HEK293 (cell line): ENCODE data around the gene TMEM179.
A peak's percentile ranks its signal among the peaks of the same experiment; 100 is the strongest.

Experiments used
- CTCF ChIA-PET: fragments of 350-600 bp; formaldehyde crosslinking; extraction: SDS; loops from one replicate; lab custom pipeline; 2021; ENCODE audit warnings: antibody characterized with exemption; lab: Yijun Ruan, JAX
- POLR2A ChIA-PET: fragments of 300-600 bp; formaldehyde crosslinking; extraction: SDS; loops from one replicate; lab custom pipeline; 2020; ENCODE audit warnings: antibody characterized with exemption, inconsistent platforms; lab: Yijun Ruan, JAX
- H3K27ac ChIP-seq: fragments of 200-500 bp; sonication (Bioruptor generic); 2 replicates; pipeline ENCODE4 v1.5.1; 2014; ENCODE audit warnings: low read depth, low read length, control low read depth, inconsistent platforms; ENCODE audit errors: extremely low read depth
- H3K36me3 ChIP-seq, 2 experiments: fragments of 200-500 bp in 1 of 2; sonication (Bioruptor generic) in 1 of 2; 1 replicate in 1 of 2; 2 replicates in 1 of 2; pipeline ENCODE4 v1.5.1; 2014 to 2017; ENCODE audit warnings: inconsistent platforms in 2 of 2, low read length in 2 of 2; ENCODE audit not compliant: control insufficient read depth in 2 of 2, insufficient read depth in 1 of 2
- H3K4me1 ChIP-seq: fragments of 200-500 bp; sonication (Bioruptor generic); 2 replicates; pipeline ENCODE4 v1.5.1; 2014; ENCODE audit warnings: mild to moderate bottlenecking, low read length, inconsistent platforms; ENCODE audit not compliant: control insufficient read depth, insufficient read depth
- H3K4me3 ChIP-seq: 2 replicates; pipeline ENCODE4 v1.5.1; 2011; ENCODE audit warnings: low read depth, mild to moderate bottlenecking, control low read depth, low read length, moderate library complexity
- H3K9me3 ChIP-seq: fragments of 200-500 bp; sonication (Bioruptor generic); 2 replicates; pipeline ENCODE4 v1.5.1; 2014; ENCODE audit warnings: low read depth, low read length, inconsistent platforms; ENCODE audit not compliant: control insufficient read depth, insufficient read depth
- GLIS1 ChIP-seq: fragments of 450-650 bp; formaldehyde crosslinking; IDR thresholded peaks from 2 replicates; pipeline ENCODE4 v1.5.1; 2016; ENCODE audit warnings: missing biosample characterization, missing genetic modification characterization
- KLF16 ChIP-seq: fragments of 450-650 bp; formaldehyde crosslinking; IDR thresholded peaks from 2 replicates; pipeline ENCODE4 v1.5.1; 2017; ENCODE audit warnings: missing biosample characterization, missing genetic modification characterization
- ZBTB10 ChIP-seq: fragments of 450-650 bp; formaldehyde crosslinking; IDR thresholded peaks from 2 replicates; pipeline ENCODE4 v1.5.1; 2016; ENCODE audit warnings: missing biosample characterization, missing genetic modification characterization
- ZBTB48 ChIP-seq: fragments of 450-650 bp; formaldehyde crosslinking; IDR thresholded peaks from 2 replicates; pipeline ENCODE4 v1.5.1; 2016; ENCODE audit warnings: missing biosample characterization, missing genetic modification characterization
- ZNF112 ChIP-seq: fragments of 450-650 bp; formaldehyde crosslinking; IDR thresholded peaks from 2 replicates; pipeline ENCODE4 v1.5.0; 2017; ENCODE audit warnings: missing biosample characterization, missing genetic modification characterization
- ZNF169 ChIP-seq: fragments of 450-650 bp; formaldehyde crosslinking; IDR thresholded peaks from 2 replicates; pipeline ENCODE4 v1.5.1; 2016; ENCODE audit warnings: missing biosample characterization, missing genetic modification characterization
- ZNF202 ChIP-seq: fragments of 450-650 bp; formaldehyde crosslinking; IDR thresholded peaks from 2 replicates; pipeline ENCODE4 v1.5.1; 2016; ENCODE audit warnings: missing biosample characterization, missing genetic modification characterization, borderline replicate concordance
- ZNF280C ChIP-seq: fragments of 450-650 bp; formaldehyde crosslinking; IDR thresholded peaks from 2 replicates; pipeline ENCODE4 v1.5.1; 2016; ENCODE audit warnings: missing biosample characterization, missing genetic modification characterization
- ZNF510 ChIP-seq: fragments of 450-650 bp; formaldehyde crosslinking; IDR thresholded peaks from 2 replicates; pipeline ENCODE4 v1.5.1; 2018; ENCODE audit warnings: mild to moderate bottlenecking, missing genetic modification characterization, missing biosample characterization; ENCODE audit not compliant: insufficient replicate concordance
- ZNF558 ChIP-seq: fragments of 450-650 bp; formaldehyde crosslinking; IDR thresholded peaks from 2 replicates; pipeline ENCODE4 v1.5.1; 2016; ENCODE audit warnings: missing biosample characterization, missing genetic modification characterization
- ZNF624 ChIP-seq: fragments of 450-650 bp; formaldehyde crosslinking; IDR thresholded peaks from 2 replicates; pipeline ENCODE4 v1.5.1; 2017; ENCODE audit warnings: missing biosample characterization, missing genetic modification characterization
- ZNF670 ChIP-seq: fragments of 450-650 bp; formaldehyde crosslinking; IDR thresholded peaks from 2 replicates; pipeline ENCODE4 v1.5.1; 2016; ENCODE audit warnings: missing biosample characterization, missing genetic modification characterization, low read depth
- ZNF701 ChIP-seq: fragments of 450-650 bp; formaldehyde crosslinking; IDR thresholded peaks from 2 replicates; pipeline ENCODE4 v1.5.1; 2016; ENCODE audit warnings: missing biosample characterization, missing genetic modification characterization
- TF ChIP-seq, protein P1 (sequence below): fragments of 450-650 bp; formaldehyde crosslinking; IDR thresholded peaks from 2 replicates; pipeline ENCODE4 v1.5.1; 2016; ENCODE audit warnings: missing biosample characterization, missing genetic modification characterization

Gene TMEM179

DNA sequence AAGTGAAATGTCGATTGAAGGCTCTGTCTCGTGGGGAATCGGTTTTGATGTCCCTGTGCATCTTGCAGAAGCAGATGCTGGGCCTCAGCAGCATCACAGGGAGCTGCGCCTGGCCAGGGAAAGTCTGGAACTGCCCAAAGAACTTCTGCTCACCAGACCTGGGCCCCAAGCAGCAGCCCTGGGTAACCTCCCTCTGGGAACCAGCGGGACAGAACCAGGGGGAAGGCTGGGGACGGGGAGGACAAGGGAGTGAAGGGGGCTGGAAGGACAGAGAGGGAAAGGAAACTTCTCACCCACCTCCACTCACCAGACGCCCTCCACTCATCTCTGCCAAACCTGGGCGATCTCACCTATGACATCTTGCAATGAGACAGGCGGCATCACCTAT, 51.8 kb downstream of the TMEM179 start (continued):
- TF ChIP-seq ZNF280C (tag by site-specific recombination) (no peak), KLF16 (tag by site-specific recombination) (no peak), GLIS1 (tag by site-specific recombination) (no peak), ZNF202 (tag by site-specific recombination) (no peak), ZNF112 (tag by site-specific recombination) (no peak)

- Histone ChIP-seq H3K4me1 (no peaks in the 10 kb centered on the region), H3K9me3 (no peaks in the 10 kb centered on the region), H3K27ac (no peak overlapping the region), H3K36me3 (no peaks in the 10 kb centered on the region), H3K4me3 (no peak overlapping the region)
- CTCF ChIA-PET, result interaction anchor here (0.6 to 0.7 kb wide), 2 partner anchors 254 to 430 kb away, joined by 4 to 5 read pairs; no protein-coding TSS in a partner anchor
- peak; percentile 78 for TF ChIP-seq ZBTB10 (tag by site-specific recombination)
- TF ChIP-seq, protein P1, sequence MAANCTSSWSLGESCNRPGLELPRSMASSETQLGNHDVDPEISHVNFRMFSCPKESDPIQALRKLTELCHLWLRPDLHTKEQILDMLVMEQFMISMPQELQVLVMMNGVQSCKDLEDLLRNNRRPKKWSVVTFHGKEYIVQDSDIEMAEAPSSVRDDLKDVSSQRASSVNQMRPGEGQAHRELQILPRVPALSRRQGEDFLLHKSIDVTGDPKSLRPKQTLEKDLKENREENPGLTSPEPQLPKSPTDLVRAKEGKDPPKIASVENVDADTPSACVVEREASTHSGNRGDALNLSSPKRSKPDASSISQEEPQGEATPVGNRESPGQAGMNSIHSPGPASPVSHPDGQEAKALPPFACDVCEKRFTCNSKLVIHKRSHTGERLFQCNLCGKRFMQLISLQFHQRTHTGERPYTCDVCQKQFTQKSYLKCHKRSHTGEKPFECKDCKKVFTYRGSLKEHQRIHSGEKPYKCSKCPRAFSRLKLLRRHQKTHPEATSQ (tag by site-specific recombination), result no peak
- POLR2A ChIA-PET, result no interaction called here
Measured at GRCh38 chr14:104551851-104552737, 52.5 kb downstream of the TMEM179 start.

DNA sequence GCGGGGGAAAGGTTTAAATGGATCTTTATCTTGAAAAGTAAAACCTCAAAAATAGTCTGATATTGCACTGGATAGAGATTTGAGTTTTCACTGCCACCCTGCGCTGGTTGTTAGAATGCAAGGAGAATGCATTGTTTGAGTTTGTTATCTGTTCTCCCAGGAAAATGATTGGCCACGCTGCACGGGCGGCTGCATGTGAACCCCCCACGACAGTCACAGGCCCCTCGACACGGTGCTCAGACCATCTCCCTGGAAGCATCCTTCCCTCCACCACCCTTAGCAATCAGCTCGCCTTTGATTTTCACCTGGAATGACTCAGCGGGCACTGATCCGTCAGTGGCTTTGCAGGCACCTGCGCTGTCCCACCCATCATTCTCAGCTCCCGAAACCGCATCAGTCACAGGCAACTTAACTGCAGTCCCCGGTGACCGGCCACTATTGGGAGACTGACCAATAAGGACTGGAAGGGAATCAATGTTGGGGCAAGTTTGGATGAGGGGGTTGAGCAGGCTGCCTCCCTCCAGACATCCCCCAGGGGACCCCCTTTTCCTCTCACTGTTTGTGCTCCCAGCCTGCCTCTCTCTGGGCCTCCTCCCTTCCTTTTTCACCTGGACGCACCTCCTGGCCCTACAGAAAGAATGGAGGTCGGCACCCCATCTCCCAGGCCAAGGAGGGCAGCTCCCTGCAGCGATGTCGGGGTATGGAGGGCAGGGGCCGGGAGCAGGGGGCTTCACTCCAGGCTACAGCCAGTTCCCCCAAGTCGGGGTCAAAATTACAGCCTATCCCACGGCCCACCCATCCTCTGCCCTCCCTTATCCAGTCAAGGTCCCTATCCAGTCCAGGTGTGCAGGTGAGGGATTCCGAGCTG, 53.5 kb downstream of the TMEM179 start:
- POLR2A ChIA-PET, result no interaction called here
- no peaks in the 10 kb centered on the region for H3K9me3 ChIP-seq
- H3K27ac ChIP-seq, result no peak overlapping the region
- CTCF ChIA-PET, result interaction anchor here (0.7 kb wide), 1 partner anchor 429 kb away, joined by 4 read pairs; no protein-coding TSS in a partner anchor
- H3K4me1 ChIP-seq, result no peaks in the 10 kb centered on the region
- no peak overlapping the region for H3K4me3 ChIP-seq
- H3K36me3 ChIP-seq, result no peaks in the 10 kb centered on the region
- TF ChIP-seq ZNF558 (tag by site-specific recombination) (no peak), ZNF670 (tag by site-specific recombination) (no peak), ZNF169 (tag by site-specific recombination) (no peak), ZBTB10 (tag by site-specific recombination) (no peak), ZNF510 (tag by site-specific recombination) (no peak), ZNF624 (tag by site-specific recombination) (no peak), ZBTB48 (tag by site-specific recombination) (no peak), ZNF701 (tag by site-specific recombination) (no peak), ZNF280C (tag by site-specific recombination) (no peak)
